ENCODE data around the gene CD7.

The CD7 gene

GRCh38 chr17:82297714-82298537, 19.5 kb downstream of the CD7 start:
- Mint-ChIP-seq H3K4me1 (peaks cover 42% of the 10 kb centered on the region), H3K36me3 (ENCODE audit: low read depth) (no peaks in the 10 kb centered on the region), H3K4me3 (peak overlapping the region in 2 of 3 experiments; percentile 41 to 57), H3K9me3 (no peaks in the 10 kb centered on the region), H3K27ac (peak overlapping the region in 2 of 3 experiments; percentile 87 to 88), H3K27me3 (ENCODE audit: low read depth) (peaks cover 6% of the 10 kb centered on the region)
- TF ChIP-seq CTCF (IDR thresholded peaks at IDR 0.05; ENCODE audit: unreplicated experiment in 3 of 3) = no peak

DNA sequence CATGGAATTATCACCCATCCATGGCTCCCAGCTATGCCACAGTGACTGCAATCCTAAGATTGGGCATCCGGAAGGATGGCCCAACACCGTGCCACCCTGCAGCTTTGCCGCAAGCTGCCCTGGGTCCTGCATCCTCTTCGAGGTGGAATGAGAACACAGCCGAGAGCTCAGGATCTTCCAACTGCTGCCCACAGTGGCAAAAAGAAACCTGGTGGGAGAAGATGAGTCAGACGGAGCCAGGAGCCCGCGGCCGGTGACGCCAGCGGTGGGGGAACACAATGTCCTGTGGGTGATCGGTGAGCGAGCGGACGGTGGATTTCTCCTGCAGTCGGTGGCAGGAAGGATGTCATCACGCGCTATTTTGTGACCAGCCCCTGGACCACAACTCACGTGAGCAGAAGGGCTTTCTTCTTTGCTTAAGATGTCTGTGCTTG, 20.1 kb downstream of the CD7 start:
- Mint-ChIP-seq H3K27me3 (ENCODE audit: low read depth) (peaks cover 6% of the 10 kb centered on the region), H3K9me3 (peaks cover 2% of the 10 kb centered on the region), H3K27ac (peak overlapping the region in 2 of 3 experiments; percentile 87 to 88), H3K4me1 (peaks cover 47% of the 10 kb centered on the region), H3K36me3 (ENCODE audit: low read depth) (no peaks in the 10 kb centered on the region), H3K4me3 (peak overlapping the region in 2 of 3 experiments; percentile 41 to 67)
- TF ChIP-seq CTCF (IDR thresholded peaks at IDR 0.05; ENCODE audit: unreplicated experiment in 3 of 3) = no peak

GRCh38 chr17:82296511-82297279, 20.7 kb downstream of the CD7 start:
- no peak for TF ChIP-seq CTCF (IDR thresholded peaks at IDR 0.05; ENCODE audit: unreplicated experiment in 3 of 3)
- Mint-ChIP-seq H3K4me1 (peaks cover 47% of the 10 kb centered on the region), H3K9me3 (peaks cover 2% of the 10 kb centered on the region), H3K27me3 (ENCODE audit: low read depth) (peaks cover 6% of the 10 kb centered on the region), H3K36me3 (ENCODE audit: low read depth) (no peaks in the 10 kb centered on the region), H3K4me3 (peak overlapping the region; percentile 42 to 67 (median 46)), H3K27ac (peak overlapping the region in 2 of 3 experiments; percentile 87 to 88)

GRCh38 chr17:82295472-82295814, 22.0 kb downstream of the CD7 start:
- Mint-ChIP-seq H3K9me3 (peaks cover 2% of the 10 kb centered on the region), H3K4me1 (peaks cover 47% of the 10 kb centered on the region), H3K27me3 (ENCODE audit: low read depth) (peaks cover 6% of the 10 kb centered on the region), H3K27ac (no peak overlapping the region), H3K36me3 (ENCODE audit: low read depth) (no peaks in the 10 kb centered on the region), H3K4me3 (peak overlapping the region; percentile 18 to 40 (median 36))
- TF ChIP-seq CTCF (IDR thresholded peaks at IDR 0.05; ENCODE audit: unreplicated experiment in 3 of 3) = no peak

DNA sequence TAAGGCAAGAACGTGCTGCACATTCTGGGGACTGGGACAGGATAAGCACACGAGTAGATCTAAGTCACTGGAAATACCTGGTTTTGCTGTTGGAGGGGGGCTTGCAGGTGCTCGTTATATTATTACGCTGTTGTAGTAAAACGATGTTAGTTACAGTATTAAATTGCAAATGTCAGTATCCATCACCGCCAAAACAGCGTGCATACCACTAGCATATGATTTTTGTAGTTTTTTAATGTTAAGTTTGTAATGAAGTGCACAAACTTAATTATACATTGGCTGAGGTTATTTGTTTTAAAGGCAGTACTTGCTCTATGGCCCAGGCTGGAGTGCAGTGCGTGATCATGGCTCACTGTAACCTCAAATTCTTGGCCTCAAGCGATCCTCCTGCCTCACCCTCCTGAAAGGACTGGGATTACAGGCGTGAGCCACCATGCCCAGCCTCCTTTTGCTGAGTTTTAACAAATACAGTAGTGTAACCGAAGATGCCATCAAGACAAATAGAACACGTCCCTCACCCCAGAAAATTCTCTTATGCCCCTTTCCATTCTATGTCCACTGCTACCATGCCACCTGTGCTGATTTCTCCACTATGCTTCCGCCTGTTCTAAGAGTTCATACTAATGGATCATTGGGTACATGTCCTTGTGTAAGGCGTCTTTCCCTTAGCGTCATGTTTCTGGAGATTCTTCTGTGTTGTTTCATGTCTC, 23.2 kb downstream of the CD7 start:
- peak overlapping the region; percentile 22 to 77 (median 60) for H3K27ac Mint-ChIP-seq
- no peaks in the 10 kb centered on the region for H3K36me3 Mint-ChIP-seq (ENCODE audit: low read depth)
- peak overlapping the region; percentile 73 to 84 (median 79) for H3K4me3 Mint-ChIP-seq
- H3K27me3 Mint-ChIP-seq (ENCODE audit: low read depth) = peaks cover 6% of the 10 kb centered on the region
- H3K4me1 Mint-ChIP-seq = peaks cover 42% of the 10 kb centered on the region
- H3K9me3 Mint-ChIP-seq = peaks cover 2% of the 10 kb centered on the region
- no peak for TF ChIP-seq CTCF (IDR thresholded peaks at IDR 0.05; ENCODE audit: unreplicated experiment in 3 of 3)
